HG02642 (cell line): ENCODE measurements around the gene POU4F3.

Source experiments
- ATAC-seq: cut with Tn5 transposase; IDR thresholded peaks from one replicate; pipeline ENCODE4 v1.9.1; 2021; ENCODE audit warnings: mild to moderate bottlenecking; ENCODE audit not compliant: unreplicated experiment, poor library complexity

The POU4F3 gene

DNA sequence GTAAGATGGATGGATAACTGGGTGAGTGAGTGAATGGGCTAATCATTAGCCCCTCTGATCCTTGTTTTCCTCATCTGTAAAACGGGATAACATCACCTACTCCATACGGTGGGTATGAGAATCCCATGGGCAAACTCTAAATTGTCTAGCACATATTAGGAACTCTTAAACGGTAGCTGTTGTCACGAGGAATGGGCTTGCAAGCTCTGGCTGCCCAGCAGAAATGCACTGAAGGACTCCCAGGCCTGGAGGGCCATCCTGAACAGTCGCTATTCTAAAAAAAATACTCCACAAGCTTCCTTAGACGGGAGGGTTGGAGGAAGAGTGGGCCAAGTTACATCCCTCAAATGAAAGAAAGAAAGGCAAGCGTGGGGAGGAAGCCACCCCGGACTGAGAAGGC is 711 bp upstream of the POU4F3 start:
- no peak for ATAC-seq

DNA sequence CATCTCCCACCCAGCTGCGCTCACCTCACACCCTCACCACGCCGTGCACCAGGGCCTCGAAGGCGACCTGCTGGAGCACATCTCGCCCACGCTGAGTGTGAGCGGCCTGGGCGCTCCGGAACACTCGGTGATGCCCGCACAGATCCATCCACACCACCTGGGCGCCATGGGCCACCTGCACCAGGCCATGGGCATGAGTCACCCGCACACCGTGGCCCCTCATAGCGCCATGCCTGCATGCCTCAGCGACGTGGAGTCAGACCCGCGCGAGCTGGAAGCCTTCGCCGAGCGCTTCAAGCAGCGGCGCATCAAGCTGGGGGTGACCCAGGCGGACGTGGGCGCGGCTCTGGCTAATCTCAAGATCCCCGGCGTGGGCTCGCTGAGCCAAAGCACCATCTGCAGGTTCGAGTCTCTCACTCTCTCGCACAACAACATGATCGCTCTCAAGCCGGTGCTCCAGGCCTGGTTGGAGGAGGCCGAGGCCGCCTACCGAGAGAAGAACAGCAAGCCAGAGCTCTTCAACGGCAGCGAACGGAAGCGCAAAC is 1.1 kb downstream of the POU4F3 start:
- ATAC-seq, result no peak

DNA sequence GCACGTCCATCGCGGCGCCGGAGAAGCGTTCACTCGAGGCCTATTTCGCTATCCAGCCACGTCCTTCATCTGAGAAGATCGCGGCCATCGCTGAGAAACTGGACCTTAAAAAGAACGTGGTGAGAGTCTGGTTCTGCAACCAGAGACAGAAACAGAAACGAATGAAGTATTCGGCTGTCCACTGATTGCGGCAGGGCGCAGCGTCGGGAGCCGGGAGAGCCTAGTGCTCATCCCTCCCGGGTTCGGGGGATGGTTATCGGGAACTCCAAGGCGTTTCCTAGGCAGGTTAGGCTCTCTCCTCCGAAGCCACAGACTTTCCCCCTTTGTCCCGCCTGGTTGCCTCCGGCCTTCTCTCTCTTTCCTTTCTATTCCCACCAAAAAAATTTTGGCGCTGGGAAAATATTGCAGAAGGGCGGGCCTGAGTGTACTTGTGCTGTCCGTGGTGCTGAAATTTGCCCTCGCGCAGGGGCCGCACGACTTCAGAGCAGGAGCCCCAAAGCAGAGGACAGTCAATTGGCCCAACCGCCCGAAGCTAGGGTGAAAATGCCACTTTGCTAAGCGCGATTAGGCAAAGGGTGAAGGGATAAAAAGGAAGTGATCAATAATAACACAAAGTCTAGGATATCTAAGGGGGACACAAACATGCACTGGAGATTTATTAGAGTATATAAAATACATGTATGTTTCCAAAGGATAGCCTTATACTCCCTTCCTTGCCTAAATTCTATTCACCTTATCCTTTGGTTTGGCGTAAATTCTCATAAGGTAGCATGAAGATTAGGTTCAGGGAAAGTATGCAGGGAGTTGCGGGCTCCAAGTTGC is 1.8 kb downstream of the POU4F3 start:
- ATAC-seq, result no peak

DNA sequence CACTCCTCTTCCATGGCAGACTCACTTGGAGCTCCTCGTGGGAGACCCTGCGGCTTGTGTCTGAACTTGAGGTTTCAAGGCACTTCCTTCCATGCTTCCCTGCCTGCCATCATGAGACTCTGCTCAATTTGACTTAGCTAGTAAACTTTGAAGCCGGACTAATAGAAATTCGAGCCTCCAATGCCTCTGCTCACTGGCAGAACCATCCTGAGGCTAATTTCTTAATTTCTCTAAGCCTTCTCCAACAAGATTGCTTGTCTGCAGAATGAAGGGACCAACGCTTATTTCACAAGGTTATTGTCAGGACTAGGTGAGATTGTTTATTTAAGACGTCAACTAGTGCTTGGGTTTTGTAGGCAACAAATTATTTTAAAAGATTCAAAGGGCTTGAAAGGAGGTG is 3.2 kb downstream of the POU4F3 start:
- ATAC-seq, result no peak

DNA sequence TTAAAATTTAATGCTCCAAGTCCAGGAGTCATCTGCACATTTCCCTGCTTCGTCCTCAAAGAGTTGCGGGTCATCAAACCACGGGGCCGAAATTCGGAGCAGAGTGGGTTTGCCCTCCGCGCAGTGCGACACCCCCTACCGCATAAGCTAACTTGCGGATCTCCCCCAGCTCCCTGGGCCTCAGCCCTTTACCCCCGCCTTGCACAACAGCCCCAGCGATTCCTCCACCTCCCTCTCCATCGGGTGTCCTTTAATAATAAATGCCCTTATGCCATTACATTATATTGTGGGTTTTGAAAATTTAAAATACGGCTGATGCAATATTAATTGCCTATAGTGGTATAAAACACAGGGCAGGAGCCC is 3.9 kb downstream of the POU4F3 start:
- ATAC-seq, result no peak

DNA sequence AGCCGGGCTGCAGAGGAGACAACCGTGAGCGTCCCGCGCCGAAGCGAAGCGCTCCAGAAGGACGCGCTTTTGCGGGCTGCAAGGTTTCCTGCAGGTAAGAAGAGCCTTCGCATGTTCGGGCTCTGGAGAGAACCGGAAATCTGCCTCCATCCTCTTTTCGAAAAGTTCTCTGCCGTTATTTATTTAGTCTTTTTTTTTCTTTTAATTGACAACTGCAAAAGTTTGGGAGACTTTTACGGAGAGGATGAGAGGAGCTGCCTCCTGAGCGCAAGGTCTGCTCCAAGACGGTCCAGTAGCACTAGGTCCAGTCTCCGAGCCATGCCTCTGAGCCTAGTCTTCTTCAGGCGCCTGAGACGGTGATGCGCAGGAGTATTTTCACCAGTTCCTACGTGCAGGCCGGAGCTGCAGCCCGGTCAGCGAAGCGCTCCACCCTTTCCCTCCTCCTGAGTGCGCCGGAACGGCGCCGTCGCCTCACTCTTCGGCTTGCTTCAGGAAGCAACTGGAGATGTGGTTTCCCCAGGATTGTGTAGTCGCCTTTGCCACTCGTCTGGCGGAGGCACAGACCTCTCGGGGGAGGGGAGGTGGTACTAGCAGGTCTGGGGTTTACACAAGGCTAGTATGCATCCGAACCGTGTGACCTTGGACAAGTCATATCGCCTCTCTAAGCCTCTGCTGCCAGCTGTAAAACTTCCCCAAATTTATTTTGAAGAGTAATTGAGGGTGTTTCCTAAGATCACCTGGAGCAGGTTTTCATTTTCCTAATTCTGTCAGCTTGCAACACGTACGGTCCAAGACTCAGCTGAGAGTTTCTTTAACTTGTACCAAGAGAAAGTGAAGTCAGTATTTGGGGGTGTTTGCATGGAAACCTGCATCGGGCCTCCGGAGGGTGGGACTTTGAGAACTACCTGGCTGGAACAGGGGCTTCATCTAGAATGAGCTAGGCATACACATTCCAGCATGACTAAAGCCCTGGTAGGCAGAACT is 4.5 kb downstream of the POU4F3 start:
- no peak for ATAC-seq

DNA sequence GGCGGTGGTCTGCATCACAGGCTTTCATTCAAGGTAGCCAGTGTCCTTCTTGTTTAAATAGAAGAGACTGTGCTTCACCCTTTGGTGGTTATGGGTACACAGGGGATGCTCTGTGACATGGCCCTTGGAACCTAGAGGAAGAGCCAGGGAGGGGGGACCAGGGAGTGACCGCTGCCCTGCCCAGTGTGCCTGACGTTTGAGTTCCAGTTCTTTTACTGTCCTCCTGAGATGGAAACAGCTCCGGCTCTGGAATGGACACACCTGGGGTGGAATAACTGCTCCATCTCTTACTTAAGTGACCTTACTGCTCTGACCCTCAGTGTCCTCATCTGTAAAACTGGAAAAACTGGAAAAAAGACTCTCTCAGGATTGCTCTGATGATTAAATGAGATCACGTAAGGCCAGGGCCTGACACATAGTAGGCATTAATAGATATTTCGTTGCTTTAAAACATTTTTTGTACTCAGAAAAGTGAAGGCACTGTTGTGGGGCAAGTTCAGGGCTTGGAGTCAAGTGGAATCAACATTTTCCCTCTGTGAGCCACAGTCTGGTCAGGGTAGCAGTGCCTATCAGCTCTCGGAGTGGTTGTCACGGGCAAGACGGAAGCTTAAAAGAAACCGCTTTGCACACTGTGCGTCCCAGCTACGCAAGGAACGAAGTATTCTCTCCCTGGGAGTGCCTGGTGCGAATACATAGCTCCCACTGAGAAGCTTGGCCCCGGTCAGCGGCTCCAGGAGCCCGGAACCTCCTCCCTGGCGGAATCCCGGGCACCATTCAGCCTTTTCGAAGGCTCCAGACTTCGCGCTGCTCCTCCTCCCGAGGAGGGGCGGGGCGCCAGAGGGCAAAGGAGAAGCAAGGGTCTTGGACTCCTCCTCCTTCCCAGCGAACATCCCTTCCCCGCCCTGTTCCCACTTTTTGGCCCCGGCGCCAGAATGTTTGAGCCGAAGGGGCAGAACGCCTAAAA is 5.8 kb downstream of the POU4F3 start:
- no peak for ATAC-seq

DNA sequence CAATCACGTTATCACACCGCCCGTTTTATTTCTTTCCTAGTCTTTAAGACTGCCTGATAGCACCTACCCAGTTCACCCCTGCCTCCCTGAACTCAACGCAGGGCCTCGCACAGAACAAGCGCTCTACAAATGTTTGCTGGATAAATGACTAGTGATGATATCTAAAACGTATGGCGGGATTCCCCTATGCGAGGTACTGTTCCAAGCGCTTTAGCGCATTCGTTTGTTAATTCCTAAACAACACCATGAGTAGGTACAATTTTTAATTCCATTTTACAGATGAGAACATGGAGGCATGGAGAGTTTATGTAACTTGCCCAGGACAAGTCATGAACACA is 6.6 kb downstream of the POU4F3 start:
- ATAC-seq, result no peak

DNA sequence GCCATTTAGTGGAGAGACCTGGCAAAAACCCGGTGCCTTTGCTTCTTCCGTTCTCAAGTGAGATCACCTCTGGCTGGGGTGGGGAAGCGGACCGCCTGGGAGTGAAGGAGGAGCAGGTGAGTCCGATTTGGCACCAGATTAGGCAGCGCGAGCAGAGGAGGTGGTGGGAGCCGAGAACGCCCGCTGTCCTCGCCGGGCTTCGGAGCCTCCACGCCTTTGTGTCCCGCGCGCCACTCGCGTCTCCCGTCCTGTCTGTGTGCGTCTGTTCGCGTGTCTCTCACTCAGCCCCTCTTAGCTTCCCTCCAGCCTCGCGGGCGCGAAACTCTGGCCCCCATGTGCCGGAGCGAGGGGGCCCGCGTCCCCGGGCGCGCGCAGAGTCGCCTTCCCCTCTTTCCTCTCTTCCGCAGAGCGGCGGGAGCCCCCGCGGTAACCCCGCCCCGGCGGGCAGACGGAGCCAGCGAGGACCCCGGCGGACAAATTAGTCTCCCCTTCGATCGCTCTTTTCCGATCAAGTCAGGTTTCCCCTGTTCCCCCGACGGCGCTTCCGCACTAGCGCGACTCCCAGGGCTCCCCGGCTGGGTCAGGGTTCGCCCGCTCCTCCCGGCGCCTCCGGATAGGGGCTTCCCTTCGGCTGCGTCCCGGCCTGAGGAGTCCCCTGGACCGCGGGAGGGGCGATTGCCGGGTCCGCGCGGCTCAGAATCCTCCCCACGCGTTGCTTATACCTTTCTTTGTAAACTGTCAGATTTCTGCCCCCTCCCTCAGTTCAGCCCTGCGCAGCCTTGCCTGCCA is 7.1 kb downstream of the POU4F3 start:
- ATAC-seq, result no peak

DNA sequence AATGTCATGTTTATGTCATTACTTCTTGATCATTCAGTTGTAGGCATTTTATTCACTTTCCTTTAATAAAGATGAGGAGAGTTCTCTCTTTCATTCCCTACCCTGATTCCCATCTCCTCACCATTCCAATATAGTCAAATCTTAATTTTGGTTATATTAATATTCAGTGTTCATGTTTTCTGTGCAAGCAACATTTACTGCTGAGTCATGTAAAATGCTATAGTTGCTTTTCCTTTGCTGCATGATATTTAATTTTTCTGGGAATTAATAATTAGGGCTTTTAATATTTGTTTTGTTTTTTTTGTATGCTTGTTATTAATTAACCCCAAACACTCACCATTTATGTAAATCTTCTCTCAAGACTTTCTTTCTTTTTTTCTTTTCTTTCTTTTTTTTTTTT is 18.5 kb downstream of the POU4F3 start:
- no peak for ATAC-seq

DNA sequence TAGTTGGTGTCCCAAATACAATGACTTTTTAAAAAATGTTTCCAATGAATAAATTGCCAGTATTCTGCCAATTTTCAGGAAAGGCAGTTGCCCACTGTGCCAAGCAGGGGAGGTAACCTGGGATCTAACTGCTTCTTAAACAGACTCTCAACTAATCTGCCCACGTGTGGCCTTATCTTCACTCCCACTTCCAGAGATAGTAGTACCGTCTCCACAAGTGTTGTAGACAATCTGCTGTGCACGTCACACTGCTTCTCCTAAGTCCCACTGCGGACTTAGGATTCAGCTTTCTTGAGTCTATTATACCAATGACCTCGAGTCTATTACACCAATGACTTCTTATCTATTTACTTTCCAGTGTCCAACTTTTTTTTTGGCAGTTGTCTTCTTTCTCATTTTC is 21.2 kb downstream of the POU4F3 start:
- no peak for ATAC-seq

DNA sequence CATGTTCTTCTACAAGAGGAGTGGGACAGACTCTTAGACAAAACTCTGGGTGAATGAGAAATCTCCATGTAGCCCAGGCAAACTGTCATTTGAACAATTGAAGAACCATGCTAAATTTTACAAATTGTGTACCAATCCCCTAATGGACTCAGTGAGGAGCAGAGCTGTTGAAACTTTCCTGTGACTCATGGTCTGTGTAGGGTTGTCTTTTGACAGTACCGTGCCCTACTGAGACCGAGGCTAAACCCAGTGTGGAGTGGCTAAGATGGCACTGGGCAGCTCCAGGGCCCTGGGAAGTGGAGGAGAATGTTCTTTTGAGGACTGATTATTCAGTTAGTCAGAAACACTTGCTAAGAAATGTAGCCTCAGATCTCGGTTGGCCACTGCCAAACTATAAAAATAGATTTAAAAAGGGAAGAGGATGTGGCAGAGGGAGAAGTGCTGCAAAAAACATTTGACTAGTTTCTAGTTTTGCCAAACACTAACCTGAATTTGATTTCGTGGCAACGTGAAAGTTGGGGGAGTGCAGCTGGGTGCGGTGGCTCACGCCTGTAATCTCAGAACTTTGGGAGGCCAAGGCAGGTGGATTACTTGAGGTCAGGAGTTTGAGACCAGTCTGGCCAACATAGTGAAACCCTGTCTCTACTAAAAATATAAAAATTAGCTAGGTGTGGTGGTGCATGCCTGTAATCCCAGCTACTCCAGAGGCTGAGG is 24.7 kb downstream of the POU4F3 start:
- ATAC-seq, result no peak

DNA sequence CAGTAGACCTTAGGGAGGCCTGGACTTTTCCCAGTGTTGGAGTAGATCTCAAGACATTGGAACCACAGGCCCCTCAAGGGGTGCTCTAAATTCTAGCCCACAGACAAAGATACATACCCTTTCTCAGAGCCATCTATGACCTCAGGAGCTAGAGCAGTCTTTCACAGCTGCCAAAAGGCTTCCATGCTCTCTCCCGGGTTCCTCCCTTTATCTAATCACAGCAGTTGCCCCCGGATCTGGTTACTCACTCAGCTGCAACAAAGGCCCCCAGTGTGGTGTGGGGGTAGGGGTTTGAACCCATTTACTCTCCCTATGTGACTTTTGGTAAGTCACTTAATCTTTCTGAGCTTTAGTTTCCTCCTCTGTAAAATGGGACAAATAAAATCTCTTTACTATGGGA is 27.0 kb downstream of the POU4F3 start:
- ATAC-seq, result no peak

DNA sequence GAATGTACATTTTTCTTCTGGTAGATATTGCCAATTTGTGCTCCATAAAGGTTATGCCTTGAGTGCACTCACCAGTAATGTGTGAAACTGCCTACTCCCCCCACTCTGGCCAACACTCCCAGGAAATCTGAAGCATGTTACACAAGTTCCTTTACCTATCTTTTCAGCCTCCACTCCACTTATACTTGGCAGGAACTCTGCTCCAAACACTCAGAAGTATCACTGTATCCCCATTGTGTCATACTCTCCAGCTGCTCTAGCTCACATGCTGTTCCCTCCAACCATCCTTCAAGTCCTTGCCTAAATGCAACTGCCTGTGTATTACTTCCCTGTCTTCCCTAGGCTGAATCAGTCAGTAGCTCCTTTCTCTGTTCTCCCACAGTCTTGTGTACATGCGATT is 28.3 kb downstream of the POU4F3 start:
- no peak for ATAC-seq

DNA sequence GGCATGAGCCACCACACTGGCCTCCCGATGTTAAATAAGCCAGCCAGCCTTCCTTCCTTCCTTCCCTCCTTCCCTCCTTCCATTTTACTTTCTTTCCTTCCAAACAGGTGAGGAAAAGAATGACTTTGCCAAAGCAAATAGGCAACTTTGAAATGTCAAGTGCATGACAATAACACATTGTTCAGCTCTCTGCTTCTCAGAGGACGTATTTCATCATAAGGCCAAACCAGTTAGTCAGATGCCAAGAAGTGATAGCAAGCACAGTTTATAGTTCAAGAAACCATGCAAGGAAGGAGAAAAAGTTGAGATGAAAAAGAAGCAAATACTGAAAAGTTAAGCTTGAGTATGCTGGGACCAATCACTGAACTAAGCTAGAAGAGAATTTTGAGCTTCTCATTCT is 29.5 kb downstream of the POU4F3 start:
- ATAC-seq, result no peak

DNA sequence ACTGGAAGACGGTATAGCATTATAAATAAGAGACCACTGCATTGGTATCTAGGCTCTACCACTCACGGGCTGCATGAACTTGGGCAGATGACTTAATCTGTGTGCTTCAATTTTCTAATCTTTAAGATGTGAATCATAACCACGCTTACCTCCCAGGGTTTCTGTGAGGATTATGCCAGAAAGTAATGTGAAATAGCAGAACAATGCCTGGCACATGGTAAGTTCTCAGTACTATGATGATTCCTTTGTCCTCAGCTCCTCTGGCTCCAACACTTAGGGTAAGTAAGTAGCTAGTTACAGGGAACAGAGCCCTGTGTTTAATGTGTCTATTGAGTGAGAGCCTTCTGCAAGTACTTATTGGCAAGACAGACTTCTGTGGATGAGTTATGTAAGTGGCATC is 31.1 kb downstream of the POU4F3 start:
- no peak for ATAC-seq

DNA sequence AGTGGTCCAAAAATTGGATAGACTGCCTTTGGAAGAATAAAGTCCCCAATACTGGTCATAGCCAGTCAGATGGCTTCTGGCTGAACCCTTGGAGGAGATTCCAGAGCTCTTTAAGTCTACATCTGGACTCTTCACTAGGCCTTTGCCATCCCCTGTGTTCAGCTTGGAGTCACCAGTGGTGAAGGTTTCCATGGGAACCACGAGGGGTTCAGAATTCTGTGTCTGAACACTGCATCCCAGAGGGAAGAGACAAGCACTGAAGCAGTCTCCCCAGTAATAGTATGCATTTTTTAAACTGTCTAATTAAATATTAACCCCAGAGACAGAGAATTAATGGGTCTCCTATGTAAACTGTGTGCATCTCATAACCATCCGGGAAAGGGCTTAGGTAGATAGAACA is 38.2 kb downstream of the POU4F3 start:
- ATAC-seq, result no peak

DNA sequence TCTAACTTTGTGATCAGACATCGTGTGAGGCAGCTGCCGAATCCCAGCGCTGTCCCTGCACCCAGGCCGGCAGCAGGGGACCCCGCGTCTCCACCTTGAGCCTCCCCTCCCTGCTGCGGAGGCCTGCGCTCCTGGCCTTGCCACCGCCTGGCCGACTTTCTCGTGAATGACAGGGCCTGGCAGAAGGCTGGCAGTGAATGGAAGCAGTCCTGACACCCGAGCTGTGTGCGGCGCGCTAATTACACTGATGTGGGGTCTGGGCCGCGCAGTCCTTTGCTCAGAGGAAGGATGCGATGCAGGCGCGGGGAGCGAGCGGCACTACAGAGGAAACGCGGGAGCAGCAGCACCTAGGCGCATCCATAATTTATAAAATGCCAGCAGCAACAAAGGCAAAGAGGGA is 40.3 kb downstream of the POU4F3 start:
- ATAC-seq, result no peak

DNA sequence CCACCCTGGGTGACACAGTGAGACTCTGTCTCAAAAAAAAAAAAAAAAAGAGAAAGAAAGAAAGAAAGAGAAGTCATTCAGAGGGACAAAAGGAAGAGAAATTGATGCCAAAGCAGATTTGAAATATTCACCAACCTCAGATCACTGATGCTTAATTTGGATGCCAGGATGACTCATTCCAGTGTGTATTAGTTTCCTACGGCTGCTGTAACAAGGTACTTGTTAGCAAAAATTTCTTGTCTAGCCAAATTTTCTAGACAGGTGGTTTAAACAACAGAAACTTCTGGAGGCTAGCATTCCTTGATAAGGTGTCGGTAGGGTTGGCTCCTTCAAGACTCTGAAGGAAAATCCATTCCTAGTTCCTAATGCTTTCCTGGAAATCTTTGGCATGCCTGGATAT is 42.1 kb downstream of the POU4F3 start:
- no peak for ATAC-seq
